Uterus (tissue), 4 donors: Measurements from ENCODE around the gene KRT86. TPM values are rescaled to one million over a fixed set of nuclear protein-coding genes. Genes with fewer than 3 reads are reported as not detected.

Source experiments
- DNase-seq, 2 donors: peaks; one replicate each; pipeline ENCODE4 v3.0.0-alpha.2; 2019 to 2020
- H3K27ac ChIP-seq, 2 donors: fragments of 200-600 bp; sonication (generic); 1 replicate in 1 of 2; 2 replicates in 1 of 2; pipeline ENCODE4 v1.5.1; 2016 to 2018
- H3K27me3 ChIP-seq, 2 donors: fragments of 200-600 bp; sonication (generic); one replicate each; pipeline ENCODE4 v1.5.1; 2018 to 2019; ENCODE audit warnings: control low read depth in 1 of 2
- H3K36me3 ChIP-seq, 2 donors: fragments of 200-600 bp; sonication (generic); one replicate each; pipeline ENCODE4 v1.5.1; 2019; ENCODE audit warnings: control low read depth in 1 of 2
- H3K4me1 ChIP-seq, 2 donors: fragments of 200-600 bp; sonication (generic); one replicate each; pipeline ENCODE4 v1.5.1; 2018 to 2019; ENCODE audit warnings: control low read depth in 1 of 2
- H3K4me3 ChIP-seq, 2 donors: fragments of 200-600 bp; sonication (generic); 1 replicate in 1 of 2; 2 replicates in 1 of 2; pipeline ENCODE4 v1.5.1; 2018 to 2019; ENCODE audit warnings: mild to moderate bottlenecking in 1 of 2
- H3K9me3 ChIP-seq, 2 donors: fragments of 200-600 bp; sonication (generic); one replicate each; pipeline ENCODE4 v1.5.1; 2019; ENCODE audit warnings: control low read depth in 1 of 2
- POLR2A ChIP-seq, 2 donors: fragments of 450-650 bp; IDR thresholded peaks; one replicate each; pipeline ENCODE4 v1.6.1; 2016; ENCODE audit warnings: antibody characterized with exemption in 2 of 2, mild to moderate bottlenecking in 1 of 2, moderate library complexity in 1 of 2
- intact Hi-C: fragments of 100-400 bp; cut with DNase I; formaldehyde crosslinking; loops from one replicate; pipeline ENCODE4 v1.15.1; 2023; ENCODE audit warnings: low total_unique reads
- total RNA-seq, 4 donors: library from RNA; depleted of rRNA in 3 of 4; stranded (reverse); fragments of >200 nt in 3 of 4; gene quantifications; one replicate each; pipeline versions ENCODE4 v1.1.0 to v1.2.4, GENCODE V29; 2014 to 2023
- TF ChIP-seq, protein P1 (sequence below), 4 experiments: fragments of 200-600 bp in 2 of 4; fragments of 450-650 bp in 2 of 4; sonication (generic) in 2 of 4; IDR thresholded peaks; one replicate each; pipeline ENCODE4 v1.5.1; 2016 to 2019; ENCODE audit warnings: antibody characterized with exemption in 4 of 4, mild to moderate bottlenecking in 2 of 4, moderate library complexity in 1 of 4
- donor health status: DM: yes; HTN: yes; CAD: no.

The KRT86 gene
- total RNA-seq, 4 donors from 2014 or later: 0.35 TPM; not detected in 3

DNA sequence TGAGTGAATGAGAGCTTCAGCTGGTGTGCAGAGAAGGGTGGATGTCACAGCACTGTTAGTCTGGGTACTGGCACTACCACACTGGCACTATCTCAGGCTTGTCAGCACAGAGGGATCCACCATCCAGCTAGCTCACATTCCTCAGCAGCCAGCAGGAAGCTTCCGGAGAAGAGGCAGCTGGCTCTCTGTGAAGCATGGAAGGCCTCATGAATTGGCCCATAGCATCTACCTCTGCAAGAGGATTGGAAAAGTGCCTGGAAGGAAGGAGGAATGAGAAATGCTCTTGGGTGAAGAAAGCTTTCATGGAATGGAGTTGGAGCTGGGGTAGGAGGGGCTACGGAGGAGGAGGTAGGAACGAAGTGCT, 36.8 kb downstream of the KRT86 start:
- Histone ChIP-seq H3K4me3 (no peak overlapping the region), H3K27ac (no peak overlapping the region), H3K27me3 (no peaks in the 10 kb centered on the region), H3K9me3 (no peaks in the 10 kb centered on the region), H3K36me3 (no peaks in the 10 kb centered on the region), H3K4me1 (no peaks in the 10 kb centered on the region)
- TF ChIP-seq, protein P1, sequence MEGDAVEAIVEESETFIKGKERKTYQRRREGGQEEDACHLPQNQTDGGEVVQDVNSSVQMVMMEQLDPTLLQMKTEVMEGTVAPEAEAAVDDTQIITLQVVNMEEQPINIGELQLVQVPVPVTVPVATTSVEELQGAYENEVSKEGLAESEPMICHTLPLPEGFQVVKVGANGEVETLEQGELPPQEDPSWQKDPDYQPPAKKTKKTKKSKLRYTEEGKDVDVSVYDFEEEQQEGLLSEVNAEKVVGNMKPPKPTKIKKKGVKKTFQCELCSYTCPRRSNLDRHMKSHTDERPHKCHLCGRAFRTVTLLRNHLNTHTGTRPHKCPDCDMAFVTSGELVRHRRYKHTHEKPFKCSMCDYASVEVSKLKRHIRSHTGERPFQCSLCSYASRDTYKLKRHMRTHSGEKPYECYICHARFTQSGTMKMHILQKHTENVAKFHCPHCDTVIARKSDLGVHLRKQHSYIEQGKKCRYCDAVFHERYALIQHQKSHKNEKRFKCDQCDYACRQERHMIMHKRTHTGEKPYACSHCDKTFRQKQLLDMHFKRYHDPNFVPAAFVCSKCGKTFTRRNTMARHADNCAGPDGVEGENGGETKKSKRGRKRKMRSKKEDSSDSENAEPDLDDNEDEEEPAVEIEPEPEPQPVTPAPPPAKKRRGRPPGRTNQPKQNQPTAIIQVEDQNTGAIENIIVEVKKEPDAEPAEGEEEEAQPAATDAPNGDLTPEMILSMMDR (IDR thresholded peaks at IDR 0.05): no peak
- no peak for TF ChIP-seq POLR2A (IDR thresholded peaks at IDR 0.05)
- intact Hi-C loops: no loop called here
- DNase-seq: no peak

DNA sequence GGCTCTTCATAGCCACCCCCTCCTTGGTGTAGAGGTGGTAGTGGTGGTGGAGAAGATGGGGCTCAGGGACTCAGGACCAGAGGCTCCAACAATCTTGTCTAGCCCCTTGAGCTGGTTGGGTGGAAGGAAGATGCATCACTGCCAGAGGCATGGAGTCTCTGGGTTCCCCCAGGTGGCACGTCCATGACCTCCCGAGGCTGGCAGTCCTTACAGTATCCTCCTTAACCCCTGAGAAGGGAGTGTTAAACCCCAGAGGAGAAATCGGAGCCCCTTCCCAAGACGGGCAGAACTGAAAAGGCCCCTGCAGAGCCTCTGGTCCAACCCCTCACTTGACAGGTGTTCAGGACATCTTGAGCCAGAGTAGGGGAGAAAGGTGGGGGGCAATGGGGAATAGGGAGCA, 37.6 kb downstream of the KRT86 start:
- Histone ChIP-seq H3K27ac (no peak overlapping the region), H3K9me3 (no peaks in the 10 kb centered on the region), H3K4me1 (no peaks in the 10 kb centered on the region), H3K4me3 (no peak overlapping the region), H3K36me3 (no peaks in the 10 kb centered on the region), H3K27me3 (no peaks in the 10 kb centered on the region)
- TF ChIP-seq, protein P1 (IDR thresholded peaks at IDR 0.05): no peak
- TF ChIP-seq POLR2A (IDR thresholded peaks at IDR 0.05): no peak
- intact Hi-C loops: no loop called here
- DNase-seq: no peak

DNA sequence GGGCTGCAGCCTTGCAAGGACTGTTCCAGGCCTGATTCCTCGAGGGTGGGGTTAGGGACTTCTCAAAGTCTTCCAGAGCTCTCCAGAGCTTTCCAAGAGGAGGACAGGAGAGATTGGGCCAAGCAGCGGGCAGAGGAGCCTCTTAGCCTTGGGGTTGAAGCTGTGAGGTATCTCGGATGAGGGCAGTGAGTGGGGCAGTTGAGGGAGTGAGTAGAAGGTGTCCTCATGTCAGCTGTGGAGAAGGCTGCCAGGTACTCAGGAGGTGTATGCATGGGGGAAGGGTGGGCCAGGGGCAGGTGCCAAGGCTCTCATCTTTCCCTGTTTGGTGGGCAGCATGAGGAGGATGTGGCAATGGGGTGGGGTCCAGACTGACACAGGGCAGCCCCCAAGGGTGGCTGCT, 39.0 kb downstream of the KRT86 start:
- DNase-seq: no peak

DNA sequence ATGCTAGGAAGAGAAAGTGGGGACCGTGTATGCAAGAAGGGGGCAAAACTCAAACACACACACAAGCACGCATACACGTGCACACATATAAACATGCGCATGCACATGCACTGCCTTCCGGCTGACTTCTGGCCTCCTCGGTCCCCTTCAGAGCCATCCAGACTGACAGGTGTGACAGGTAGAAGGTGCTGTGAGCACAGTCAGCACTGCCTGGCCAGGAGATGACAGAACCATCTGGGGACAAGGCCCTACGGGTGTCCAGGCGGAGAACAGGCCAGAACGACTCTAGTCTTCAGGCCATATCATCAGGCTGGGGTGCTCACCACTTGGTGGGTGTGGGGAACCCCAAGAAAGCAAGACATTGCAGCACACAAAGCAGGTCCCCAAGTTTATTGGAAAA, 39.5 kb downstream of the KRT86 start:
- no peak for DNase-seq
- Histone ChIP-seq H3K4me3 (no peak overlapping the region), H3K9me3 (no peaks in the 10 kb centered on the region), H3K36me3 (no peaks in the 10 kb centered on the region), H3K4me1 (no peaks in the 10 kb centered on the region), H3K27ac (no peak overlapping the region), H3K27me3 (no peaks in the 10 kb centered on the region)
- intact Hi-C loops: no loop called here
- no peak for TF ChIP-seq POLR2A (IDR thresholded peaks at IDR 0.05)
- TF ChIP-seq, protein P1 (IDR thresholded peaks at IDR 0.05): no peak

More for the DNA sequence above, 39.0 kb downstream of the KRT86 start:
- Histone ChIP-seq H3K9me3 (no peaks in the 10 kb centered on the region), H3K36me3 (no peaks in the 10 kb centered on the region), H3K27ac (no peak overlapping the region), H3K4me3 (no peak overlapping the region), H3K27me3 (no peaks in the 10 kb centered on the region), H3K4me1 (no peaks in the 10 kb centered on the region)
- intact Hi-C loops: no loop called here
- TF ChIP-seq POLR2A (IDR thresholded peaks at IDR 0.05): no peak
- TF ChIP-seq, protein P1 (IDR thresholded peaks at IDR 0.05): no peak

DNA sequence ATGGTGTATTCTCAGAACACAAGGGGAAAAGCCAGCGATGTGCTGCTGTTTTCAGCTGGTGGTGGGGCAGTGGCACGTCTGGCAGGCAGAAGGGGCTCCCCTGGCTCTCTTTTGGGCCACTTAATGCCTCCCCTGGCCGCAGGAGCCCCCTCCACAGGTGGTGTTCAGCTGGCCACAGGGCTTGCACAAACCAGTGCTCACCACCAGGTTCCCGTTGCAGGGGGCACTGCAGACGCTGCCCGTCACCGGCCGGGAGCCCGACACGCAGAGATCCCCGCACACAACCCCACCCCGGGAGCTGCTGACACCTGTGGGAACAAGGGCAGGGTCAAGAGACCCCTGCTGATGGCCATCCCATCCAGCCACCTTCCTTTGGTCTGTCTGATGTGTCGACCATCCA, 40.1 kb downstream of the KRT86 start:
- no peak overlapping the region for H3K27ac ChIP-seq
- DNase-seq: no peak
- no peaks in the 10 kb centered on the region for H3K36me3 ChIP-seq
- intact Hi-C loops: no loop called here
- no peaks in the 10 kb centered on the region for H3K4me1 ChIP-seq
- H3K9me3 ChIP-seq: no peaks in the 10 kb centered on the region
- H3K27me3 ChIP-seq: no peaks in the 10 kb centered on the region
- no peak overlapping the region for H3K4me3 ChIP-seq
- TF ChIP-seq, protein P1 (IDR thresholded peaks at IDR 0.05): no peak
- no peak for TF ChIP-seq POLR2A (IDR thresholded peaks at IDR 0.05)
